Stimulated activated naive CD8-positive, alpha-beta T cell treated with anti-CD3 and anti-CD28 coated beads, Interleukin-15, Interleukin-2, amounts not matched to agents 100 ng/mL and 50 ng/mL, for 24 hours (primary cell): ENCODE data around the gene MRPL33.

ENCODE experiments used
- H3K27ac Mint-ChIP-seq: one replicate; pipeline ENCODE4 v1.8.0; 2021; ENCODE audit warnings: mild to moderate bottlenecking, mixed read lengths
- H3K27me3 Mint-ChIP-seq: one replicate; pipeline ENCODE4 v1.8.0; 2021; ENCODE audit warnings: mixed read lengths
- H3K36me3 Mint-ChIP-seq: one replicate; pipeline ENCODE4 v1.8.0; 2021; ENCODE audit warnings: low read depth, mixed read lengths
- H3K4me1 Mint-ChIP-seq: one replicate; pipeline ENCODE4 v1.8.0; 2021; ENCODE audit warnings: low read depth, mixed read lengths
- H3K4me3 Mint-ChIP-seq: one replicate; pipeline ENCODE4 v1.8.0; 2021; ENCODE audit warnings: mild to moderate bottlenecking, mixed read lengths
- H3K9me3 Mint-ChIP-seq: one replicate; pipeline ENCODE4 v1.8.0; 2021; ENCODE audit warnings: mixed read lengths

The MRPL33 gene

DNA sequence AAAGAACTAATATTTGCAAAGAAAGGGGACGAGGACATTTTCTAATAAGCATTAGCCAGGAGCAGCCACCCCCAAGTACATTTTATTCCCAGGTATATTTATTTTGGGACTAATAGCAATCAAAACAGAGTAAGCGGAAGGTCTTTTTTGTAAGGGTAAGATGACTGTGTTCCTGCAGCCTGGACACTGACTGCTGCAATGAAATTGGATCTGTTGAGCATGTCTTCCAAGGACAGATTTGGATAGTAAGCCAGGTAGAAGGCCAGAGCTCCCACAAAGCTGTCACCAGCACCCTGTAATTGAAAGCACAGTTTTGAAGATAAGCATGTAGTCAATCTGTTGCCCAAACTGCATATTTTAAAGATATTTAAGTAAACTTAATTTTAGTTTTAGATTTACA, 10.0 kb downstream of the MRPL33 start:
- peaks cover 39% of the 10 kb centered on the region for H3K36me3 Mint-ChIP-seq
- H3K4me1 Mint-ChIP-seq = peaks cover 25% of the 10 kb centered on the region
- no peak overlapping the region for H3K4me3 Mint-ChIP-seq
- no peaks in the 10 kb centered on the region for H3K27me3 Mint-ChIP-seq
- no peaks in the 10 kb centered on the region for H3K9me3 Mint-ChIP-seq
- no peak overlapping the region for H3K27ac Mint-ChIP-seq

DNA sequence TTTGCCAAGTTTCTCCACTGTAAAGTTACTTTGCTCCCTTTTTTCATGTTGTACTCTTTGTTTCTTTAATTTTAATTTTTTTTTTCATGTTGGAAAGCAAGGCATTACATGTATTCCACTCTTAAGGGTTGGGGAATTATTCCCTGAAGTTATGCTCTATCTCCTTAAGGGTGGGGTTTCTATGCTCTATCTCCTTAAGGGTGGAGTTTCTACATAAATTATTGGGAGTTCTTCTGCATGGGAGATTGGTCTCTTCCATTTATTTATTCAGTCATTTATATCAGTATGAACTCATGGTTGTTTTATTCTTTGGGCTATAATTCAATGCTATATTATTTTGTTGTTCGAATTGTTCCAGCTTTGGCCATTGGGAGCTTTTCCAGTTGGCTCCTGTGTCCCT, 11.2 kb downstream of the MRPL33 start:
- Mint-ChIP-seq H3K9me3 (no peaks in the 10 kb centered on the region), H3K27me3 (no peaks in the 10 kb centered on the region), H3K27ac (no peak overlapping the region)

DNA sequence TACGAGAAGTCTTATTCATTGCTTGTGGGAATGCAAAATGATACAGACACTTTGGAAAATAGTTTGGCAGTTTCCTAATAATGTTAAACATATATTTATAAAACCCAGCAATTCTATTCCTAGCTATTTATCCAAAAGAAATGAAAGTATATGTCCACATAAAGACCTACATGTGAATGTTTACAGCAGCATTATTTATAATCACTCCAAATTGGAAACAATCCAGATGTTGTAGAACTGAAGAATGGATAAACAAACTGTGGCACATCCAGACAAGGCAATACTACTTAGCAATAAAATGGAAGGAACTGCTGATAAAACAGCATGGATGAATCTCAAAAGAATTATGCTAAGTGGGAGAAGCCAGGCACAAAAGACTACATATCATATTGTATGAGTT, 19.3 kb downstream of the MRPL33 start:
- no peaks in the 10 kb centered on the region for H3K36me3 Mint-ChIP-seq
- no peaks in the 10 kb centered on the region for H3K27me3 Mint-ChIP-seq
- H3K4me1 Mint-ChIP-seq = no peaks in the 10 kb centered on the region
- no peak overlapping the region for H3K27ac Mint-ChIP-seq
- no peak overlapping the region for H3K4me3 Mint-ChIP-seq
- no peaks in the 10 kb centered on the region for H3K9me3 Mint-ChIP-seq

More for the DNA sequence above, 11.2 kb downstream of the MRPL33 start:
- H3K36me3 Mint-ChIP-seq = peaks cover 30% of the 10 kb centered on the region
- peaks cover 17% of the 10 kb centered on the region for H3K4me1 Mint-ChIP-seq
- no peak overlapping the region for H3K4me3 Mint-ChIP-seq

DNA sequence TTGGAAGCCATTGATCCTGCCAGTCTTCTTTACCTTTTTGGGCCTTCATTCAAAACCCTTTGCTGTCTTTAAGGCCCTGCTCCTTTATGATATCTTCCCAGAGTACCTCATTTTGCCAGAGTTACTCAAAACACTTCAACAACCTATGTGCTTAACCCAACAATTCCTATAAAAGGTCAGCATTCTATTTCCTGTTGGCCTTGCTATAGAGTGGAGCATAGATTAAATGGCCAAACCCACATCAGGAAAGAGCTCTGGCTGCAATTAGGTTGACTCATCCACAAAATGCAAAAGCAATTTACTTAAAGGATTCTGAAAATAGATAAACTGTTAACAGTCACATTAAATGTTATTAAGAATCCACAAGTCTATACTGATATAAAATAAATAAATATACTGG, 21.2 kb downstream of the MRPL33 start:
- Mint-ChIP-seq H3K27me3 (no peaks in the 10 kb centered on the region), H3K4me3 (no peak overlapping the region), H3K36me3 (no peaks in the 10 kb centered on the region), H3K9me3 (no peaks in the 10 kb centered on the region), H3K27ac (no peak overlapping the region), H3K4me1 (no peaks in the 10 kb centered on the region)

DNA sequence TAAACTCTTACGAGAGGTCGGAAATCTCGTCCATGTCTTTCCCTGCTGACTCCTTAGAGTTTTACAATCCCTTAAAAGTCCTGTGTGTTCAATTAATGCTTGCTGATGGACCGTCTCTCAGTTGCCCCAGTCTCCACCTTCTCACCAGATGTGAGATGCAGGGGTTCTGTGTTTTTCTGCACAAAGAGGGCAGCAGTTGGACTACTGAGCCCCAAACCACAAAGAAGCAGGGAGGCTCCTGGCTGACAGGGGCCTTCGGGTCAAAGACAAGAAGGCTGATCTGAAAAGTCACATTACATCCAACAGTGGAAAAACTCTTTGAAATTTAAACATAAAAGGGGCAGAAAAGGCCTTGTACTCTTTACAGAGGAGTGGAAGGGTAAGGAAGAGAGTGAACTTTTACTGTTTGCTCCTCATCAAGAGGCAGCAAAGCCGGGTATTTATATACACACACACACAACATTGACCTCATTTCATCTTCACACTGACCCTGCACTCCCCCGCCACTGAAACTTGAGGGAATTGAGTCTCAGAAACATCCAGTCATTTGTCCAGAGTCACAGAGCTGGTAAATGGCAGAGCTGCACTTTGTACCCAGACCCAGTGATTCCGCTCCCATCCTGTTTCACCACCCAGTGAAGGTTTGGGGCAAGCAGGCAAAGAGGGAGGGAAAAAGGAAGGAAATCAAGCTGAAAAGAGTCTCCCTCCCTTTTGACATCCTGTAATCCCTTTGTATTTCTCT, 23.7 kb downstream of the MRPL33 start:
- H3K9me3 Mint-ChIP-seq = no peaks in the 10 kb centered on the region
- no peaks in the 10 kb centered on the region for H3K36me3 Mint-ChIP-seq
- H3K27ac Mint-ChIP-seq = no peak overlapping the region
- no peaks in the 10 kb centered on the region for H3K4me1 Mint-ChIP-seq
- H3K4me3 Mint-ChIP-seq = no peak overlapping the region
- no peaks in the 10 kb centered on the region for H3K27me3 Mint-ChIP-seq

DNA sequence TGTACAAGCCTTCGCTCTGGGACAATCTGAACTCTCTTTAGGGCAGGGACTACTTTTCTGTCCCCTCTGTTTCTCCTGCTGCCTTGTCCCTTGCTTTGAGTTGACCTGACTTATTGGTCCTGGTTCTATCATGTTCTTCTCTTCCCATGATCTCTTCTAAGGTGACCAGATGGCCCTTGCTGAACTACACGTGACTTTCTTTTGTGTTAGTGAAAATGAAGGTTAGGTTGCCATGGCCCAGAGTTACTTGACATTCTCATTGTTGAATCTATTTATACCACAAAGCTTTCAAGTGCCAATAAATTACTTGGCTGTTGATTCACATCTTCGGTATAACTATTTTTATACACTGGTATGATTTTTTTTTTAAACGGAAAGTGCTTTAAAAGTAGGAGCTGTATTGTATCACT, 24.4 kb downstream of the MRPL33 start:
- Mint-ChIP-seq H3K4me1 (no peaks in the 10 kb centered on the region), H3K27ac (no peak overlapping the region), H3K27me3 (no peaks in the 10 kb centered on the region), H3K9me3 (no peaks in the 10 kb centered on the region), H3K36me3 (no peaks in the 10 kb centered on the region), H3K4me3 (no peak overlapping the region)

DNA sequence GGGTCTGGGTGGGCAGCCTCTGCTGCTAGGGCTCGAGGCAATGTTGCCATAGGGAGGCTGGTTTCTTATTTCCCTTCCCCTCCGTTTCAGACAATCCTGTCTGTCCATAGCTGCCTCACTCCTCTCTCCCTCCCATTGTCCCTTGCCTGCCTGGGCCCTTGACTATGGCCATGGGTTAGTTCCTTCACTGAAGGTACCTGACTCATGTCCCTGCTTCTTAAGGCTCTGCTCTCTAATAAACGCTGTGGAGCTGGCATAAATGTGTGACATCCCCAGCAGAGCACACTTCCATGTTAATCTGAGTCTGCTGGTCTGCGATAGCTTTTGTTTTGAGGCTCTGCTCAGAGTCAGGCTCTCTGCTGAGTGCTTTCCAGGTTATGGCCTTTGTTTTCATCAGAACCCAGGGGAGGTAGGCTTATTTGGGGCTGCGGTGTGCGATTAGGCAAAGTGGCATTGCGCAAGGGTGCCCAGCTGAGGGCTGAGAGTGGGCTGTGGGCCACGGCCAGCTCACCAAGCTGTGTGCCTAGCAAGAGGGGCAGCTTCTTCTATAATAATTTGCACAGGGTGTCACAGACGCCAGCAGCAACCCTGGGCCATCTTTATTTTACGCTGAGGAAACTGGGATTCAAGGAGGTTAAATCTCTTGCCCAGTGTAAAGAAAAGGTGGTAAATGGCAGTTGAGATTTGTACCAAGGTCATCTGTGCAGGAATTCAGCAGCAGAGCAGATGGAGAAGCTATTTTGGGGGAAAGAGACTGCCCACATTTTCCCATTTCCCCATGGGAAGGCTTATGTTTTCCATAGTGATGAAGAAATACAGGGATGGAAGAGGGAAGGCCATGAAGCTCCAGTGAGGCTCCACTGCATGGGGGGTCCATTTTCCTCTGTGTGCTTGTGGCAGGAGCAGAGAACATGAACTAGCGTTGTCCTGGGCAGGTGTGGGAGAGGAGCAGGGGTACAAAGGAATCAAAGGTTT, 25.6 kb downstream of the MRPL33 start:
- H3K4me1 Mint-ChIP-seq = no peaks in the 10 kb centered on the region
- H3K9me3 Mint-ChIP-seq = no peaks in the 10 kb centered on the region
- no peaks in the 10 kb centered on the region for H3K36me3 Mint-ChIP-seq
- no peak overlapping the region for H3K4me3 Mint-ChIP-seq
- H3K27me3 Mint-ChIP-seq = no peaks in the 10 kb centered on the region
- no peak overlapping the region for H3K27ac Mint-ChIP-seq

DNA sequence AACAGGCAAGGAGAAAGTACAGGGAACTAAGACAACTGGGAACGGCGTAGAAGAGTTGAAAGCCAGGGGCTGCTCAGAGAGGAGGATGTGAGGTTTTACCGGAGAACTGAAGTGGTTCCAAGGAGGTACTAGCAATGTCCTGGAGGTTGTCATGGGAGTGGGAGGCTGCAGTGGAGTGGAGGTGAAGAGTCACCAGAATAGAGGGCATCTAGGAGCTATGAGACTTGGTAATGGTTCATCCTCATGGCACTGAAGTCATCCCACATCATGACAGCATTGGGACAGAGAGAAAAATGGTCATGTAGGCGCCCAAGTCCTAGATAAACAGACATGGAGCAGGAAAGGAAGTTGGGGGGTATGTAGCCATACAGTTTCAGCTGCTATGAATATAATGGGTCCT, 26.3 kb downstream of the MRPL33 start:
- Mint-ChIP-seq H3K27ac (no peak overlapping the region), H3K9me3 (no peaks in the 10 kb centered on the region), H3K4me1 (no peaks in the 10 kb centered on the region), H3K4me3 (no peak overlapping the region), H3K27me3 (no peaks in the 10 kb centered on the region), H3K36me3 (no peaks in the 10 kb centered on the region)

DNA sequence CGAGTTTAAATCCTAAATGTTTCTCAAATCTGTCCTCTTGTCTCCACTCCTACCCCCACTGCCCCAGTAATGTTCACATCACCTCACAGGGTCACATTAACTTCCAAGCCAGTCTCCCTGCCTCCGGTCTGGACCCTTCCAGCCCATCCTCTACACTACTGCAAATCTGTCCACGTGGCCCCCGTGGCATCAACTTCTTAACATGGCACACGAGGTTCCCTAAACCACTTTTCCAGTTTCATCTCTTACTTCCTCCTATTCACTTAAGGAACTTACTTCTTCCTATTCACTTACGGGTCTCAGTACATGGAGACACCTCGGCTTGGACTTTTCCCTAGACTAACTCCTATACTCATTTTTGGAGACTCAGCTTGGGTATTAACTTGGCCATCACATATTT, 27.0 kb downstream of the MRPL33 start:
- Mint-ChIP-seq H3K27ac (no peak overlapping the region), H3K4me1 (no peaks in the 10 kb centered on the region), H3K4me3 (no peak overlapping the region), H3K9me3 (no peaks in the 10 kb centered on the region), H3K27me3 (no peaks in the 10 kb centered on the region), H3K36me3 (no peaks in the 10 kb centered on the region)

DNA sequence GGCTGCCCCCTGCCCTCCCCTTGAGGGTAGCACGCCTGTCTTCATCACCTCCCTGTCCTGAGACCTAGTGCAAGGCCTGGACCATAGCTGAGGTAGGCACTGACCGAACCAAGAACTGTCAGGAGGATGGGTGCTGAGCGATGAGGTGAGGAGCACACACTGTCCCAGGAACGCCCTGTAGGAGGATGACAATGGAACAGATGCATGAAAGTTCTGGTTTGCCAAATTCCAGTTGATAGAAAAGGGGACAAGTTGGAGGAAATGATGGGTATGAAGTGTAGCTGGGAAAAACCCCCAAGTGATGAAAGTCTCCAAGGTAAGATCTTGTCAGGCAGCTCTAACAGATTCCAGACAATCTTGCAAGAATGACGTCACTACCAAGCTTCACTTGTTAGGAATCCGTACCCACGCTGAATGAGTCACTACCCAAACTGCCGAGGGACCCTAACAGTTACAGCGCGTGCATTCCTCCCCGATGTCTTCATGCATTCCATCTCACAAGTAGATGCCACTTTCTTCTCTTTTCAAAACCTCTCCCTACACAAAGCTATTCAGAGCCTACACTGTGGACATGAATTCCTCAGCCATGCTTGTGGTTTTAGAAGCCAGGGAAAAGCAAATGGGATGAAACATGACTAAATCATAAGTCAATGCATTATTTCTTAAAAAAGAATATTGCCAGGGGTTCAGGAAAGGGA, 27.6 kb downstream of the MRPL33 start:
- Mint-ChIP-seq H3K36me3 (no peaks in the 10 kb centered on the region), H3K4me1 (no peaks in the 10 kb centered on the region), H3K27me3 (no peaks in the 10 kb centered on the region)

DNA sequence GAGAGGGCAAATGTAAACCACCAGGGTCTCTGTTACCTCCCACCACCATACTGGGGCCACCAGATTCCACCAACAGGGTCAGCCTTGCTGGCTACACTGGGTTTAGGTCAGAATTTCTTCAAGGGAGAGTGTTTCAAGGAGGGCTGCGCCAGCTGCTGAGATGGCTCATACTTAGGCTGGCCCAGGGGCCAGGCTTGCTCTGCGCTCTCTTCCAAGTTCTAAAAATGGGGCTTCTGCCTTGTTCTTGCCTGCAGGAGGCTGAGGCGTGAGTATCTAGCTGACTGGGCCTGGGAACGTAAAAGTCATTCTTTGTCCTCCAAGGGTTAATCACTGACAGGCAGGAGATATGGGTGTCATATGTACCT, 28.1 kb downstream of the MRPL33 start:
- Mint-ChIP-seq H3K4me1 (no peaks in the 10 kb centered on the region), H3K4me3 (no peak overlapping the region), H3K36me3 (no peaks in the 10 kb centered on the region), H3K9me3 (no peaks in the 10 kb centered on the region), H3K27me3 (no peaks in the 10 kb centered on the region), H3K27ac (no peak overlapping the region)

More for the DNA sequence above, 27.6 kb downstream of the MRPL33 start:
- Mint-ChIP-seq H3K9me3 (no peaks in the 10 kb centered on the region), H3K4me3 (no peak overlapping the region), H3K27ac (no peak overlapping the region)

DNA sequence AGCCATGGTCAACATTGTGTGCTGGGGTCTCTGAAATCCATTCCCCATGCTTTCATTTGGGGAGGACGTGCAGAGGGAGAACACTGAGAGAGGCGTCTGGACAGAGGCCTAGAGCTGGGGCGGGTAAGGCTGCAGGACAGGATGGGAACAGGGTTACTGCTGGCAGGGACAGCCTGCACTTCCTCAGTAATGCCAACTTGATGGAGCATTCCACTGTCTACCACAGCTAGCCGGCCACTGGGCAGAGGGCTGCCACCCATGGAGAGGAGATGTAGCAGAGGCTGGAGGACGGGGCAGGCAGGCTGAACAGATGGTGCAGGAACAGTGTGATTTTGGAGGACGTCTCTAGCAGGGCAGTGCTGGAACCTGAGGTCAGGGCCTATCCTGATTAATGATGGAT, 29.3 kb downstream of the MRPL33 start:
- Mint-ChIP-seq H3K27ac (no peak overlapping the region), H3K9me3 (no peaks in the 10 kb centered on the region)

DNA sequence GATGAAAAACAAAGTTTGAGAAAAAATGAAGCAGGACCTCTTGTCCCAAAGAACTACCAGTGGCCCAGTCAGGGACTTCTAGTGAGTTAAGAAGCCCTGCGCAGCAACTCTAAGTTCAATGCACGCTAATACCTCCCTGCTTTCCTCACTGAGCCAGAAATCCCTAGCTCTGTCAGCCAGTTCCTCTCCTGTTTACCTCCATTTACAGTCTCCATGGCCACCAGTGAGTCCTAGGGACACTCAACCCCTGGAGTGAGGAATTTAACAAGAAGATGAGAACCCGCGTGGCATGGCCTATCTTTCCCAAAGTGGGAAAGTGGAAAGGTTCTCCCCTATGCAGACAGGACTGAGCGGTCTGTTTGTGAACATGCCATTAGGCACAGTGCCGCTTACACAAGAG, 31.0 kb downstream of the MRPL33 start:
- no peak overlapping the region for H3K27ac Mint-ChIP-seq
- no peaks in the 10 kb centered on the region for H3K36me3 Mint-ChIP-seq
- H3K27me3 Mint-ChIP-seq = no peaks in the 10 kb centered on the region
- no peaks in the 10 kb centered on the region for H3K9me3 Mint-ChIP-seq
- H3K4me3 Mint-ChIP-seq = no peak overlapping the region
- H3K4me1 Mint-ChIP-seq = no peaks in the 10 kb centered on the region

More for the DNA sequence above, 29.3 kb downstream of the MRPL33 start:
- Mint-ChIP-seq H3K4me3 (no peak overlapping the region), H3K27me3 (no peaks in the 10 kb centered on the region), H3K36me3 (no peaks in the 10 kb centered on the region), H3K4me1 (no peaks in the 10 kb centered on the region)

DNA sequence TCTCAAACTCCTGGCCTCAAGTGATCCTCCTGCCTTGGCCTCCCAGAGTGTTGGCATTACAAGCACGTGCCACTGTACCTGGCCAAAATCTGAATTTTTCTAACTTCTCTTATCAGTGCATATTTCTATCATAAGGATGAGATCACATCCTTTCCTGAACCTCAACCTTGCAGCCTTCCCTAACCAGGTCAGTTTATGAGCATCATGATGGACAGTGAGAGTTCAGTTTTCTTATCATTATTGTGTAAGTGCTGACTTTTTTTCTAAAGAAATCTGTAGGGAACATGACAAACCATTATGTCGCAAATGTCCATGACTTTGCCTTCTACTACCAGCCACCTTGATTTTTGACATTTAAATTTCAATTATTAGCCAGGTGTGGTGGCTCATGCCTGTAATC, 31.5 kb downstream of the MRPL33 start:
- Mint-ChIP-seq H3K36me3 (no peaks in the 10 kb centered on the region), H3K4me1 (no peaks in the 10 kb centered on the region), H3K4me3 (no peak overlapping the region), H3K9me3 (no peaks in the 10 kb centered on the region), H3K27ac (no peak overlapping the region), H3K27me3 (no peaks in the 10 kb centered on the region)

DNA sequence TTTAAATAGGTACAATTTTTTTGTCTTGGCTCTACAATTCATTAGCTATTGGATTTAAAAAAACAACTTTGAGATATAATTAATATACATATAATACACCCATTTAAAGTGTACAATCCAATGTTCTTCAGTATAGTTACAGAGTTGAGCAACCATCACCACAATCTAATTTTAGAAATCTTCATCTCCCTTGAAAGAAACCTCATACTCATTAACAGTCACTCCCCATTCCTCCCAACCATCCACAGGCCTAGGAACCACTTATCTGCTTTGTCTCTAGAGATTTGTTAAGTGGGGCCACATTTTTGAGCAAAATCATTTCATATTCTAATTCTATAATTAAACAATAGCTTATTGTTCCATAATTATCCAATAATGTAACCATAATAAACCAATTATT, 32.6 kb downstream of the MRPL33 start:
- no peak overlapping the region for H3K27ac Mint-ChIP-seq
- H3K36me3 Mint-ChIP-seq = no peaks in the 10 kb centered on the region
- no peaks in the 10 kb centered on the region for H3K4me1 Mint-ChIP-seq
- H3K9me3 Mint-ChIP-seq = no peaks in the 10 kb centered on the region
- no peaks in the 10 kb centered on the region for H3K27me3 Mint-ChIP-seq
- no peak overlapping the region for H3K4me3 Mint-ChIP-seq
